Motor neuron (in vitro differentiated cells): ENCODE measurements around the gene SH3D19. TPM values are rescaled to one million over a fixed set of nuclear protein-coding genes. Genes with fewer than 3 reads are reported as not detected.
"Not testable (repeated sequence)": the region's sequence is repeated elsewhere in the genome, so short reads cannot be mapped to it uniquely, and the experiment has no call there.

Source experiments
- ATAC-seq, 8 experiments: fragments of 200-7000 bp; cut with Tn5 transposase; replicated peaks in 6 of 8; 2 replicates each; pipeline ENCODE4 v1.8.0; 2021; ENCODE audit warnings: mild to moderate bottlenecking in 8 of 8, moderate library complexity in 8 of 8
- H3K27ac ChIP-seq, 2 donors: fragments of 250-450 bp; sonication (Bioruptor Pico); 2 replicates each; pipeline ENCODE4 v1.9.0; 2021; ENCODE audit warnings: antibody characterized with exemption in 2 of 2, mild to moderate bottlenecking in 2 of 2, moderate library complexity in 1 of 2
- H3K4me1 ChIP-seq, 2 donors: fragments of 250-450 bp; sonication (Bioruptor Pico); replicated peaks in 1 of 2; 2 replicates each; pipeline ENCODE4 v1.6.1; 2021; ENCODE audit warnings: antibody characterized with exemption in 2 of 2, mild to moderate bottlenecking in 2 of 2, moderate library complexity in 1 of 2
- H3K4me3 ChIP-seq, 5 donors: fragments of 250-450 bp; sonication (Bioruptor Pico); 2 replicates each; pipeline ENCODE4 v1.9.0; 2021; ENCODE audit warnings: antibody characterized with exemption in 5 of 5, mild to moderate bottlenecking in 5 of 5, moderate library complexity in 4 of 5
- WGBS, 10 experiments: fragments of 450-650 bp; shearing (Covaris generic); methylation state at CpG; one replicate each; pipeline ENCODE4 v1.0.0; 2022; 5-methylcytosine and 5-hydroxymethylcytosine counted together
- in situ Hi-C, 9 experiments: fragments of 400-800 bp; cut with MboI; loops; one replicate each; pipeline ENCODE4 v1.15.0; 2021; ENCODE audit warnings: low sequenced_read_pairs in 9 of 9, low pct_unique_long_range_greater_than_20kb in 2 of 9; ENCODE audit not compliant: unreplicated experiment in 9 of 9
- total RNA-seq, 8 experiments: library from RNA; unstranded; fragments of 300-600 nt; gene quantifications; 2 replicates each; pipeline versions ENCODE4 v1.2.3 to v1.2.4, GENCODE V29; 2022

SH3D19 gene
- total RNA-seq, 8 experiments from 2014 or later, result 3.4 to 28.9 (median 6.8) TPM

- ATAC-seq, result no peak
- Histone ChIP-seq H3K4me1 (no peaks in the 10 kb centered on the region), H3K4me3 (no peak overlapping the region), H3K27ac (no peak overlapping the region)
- in situ Hi-C loops, result no loop called here
- 77 to 100% (median 93%) methylated on average over 1 to 7 of the region's 7 CpGs; no CpG with 5 or more reads in 1 of the 10 experiments for WGBS, 10 experiments
These were observed 38.0 kb downstream of the SH3D19 start for GRCh38 chr4:151287409-151287808.

GRCh38 chr4:151284534-151285245 lies 40.7 kb downstream of the SH3D19 start:
- WGBS, 10 experiments, result 7 to 81% (median 41%) methylated on average over 2 to 4 of the region's 4 CpGs
- no peak overlapping the region for H3K4me3 ChIP-seq
- H3K27ac ChIP-seq, result no peak overlapping the region
- ATAC-seq, result no peak
- in situ Hi-C loops, result no loop called here
- H3K4me1 ChIP-seq, result no peaks in the 10 kb centered on the region

DNA sequence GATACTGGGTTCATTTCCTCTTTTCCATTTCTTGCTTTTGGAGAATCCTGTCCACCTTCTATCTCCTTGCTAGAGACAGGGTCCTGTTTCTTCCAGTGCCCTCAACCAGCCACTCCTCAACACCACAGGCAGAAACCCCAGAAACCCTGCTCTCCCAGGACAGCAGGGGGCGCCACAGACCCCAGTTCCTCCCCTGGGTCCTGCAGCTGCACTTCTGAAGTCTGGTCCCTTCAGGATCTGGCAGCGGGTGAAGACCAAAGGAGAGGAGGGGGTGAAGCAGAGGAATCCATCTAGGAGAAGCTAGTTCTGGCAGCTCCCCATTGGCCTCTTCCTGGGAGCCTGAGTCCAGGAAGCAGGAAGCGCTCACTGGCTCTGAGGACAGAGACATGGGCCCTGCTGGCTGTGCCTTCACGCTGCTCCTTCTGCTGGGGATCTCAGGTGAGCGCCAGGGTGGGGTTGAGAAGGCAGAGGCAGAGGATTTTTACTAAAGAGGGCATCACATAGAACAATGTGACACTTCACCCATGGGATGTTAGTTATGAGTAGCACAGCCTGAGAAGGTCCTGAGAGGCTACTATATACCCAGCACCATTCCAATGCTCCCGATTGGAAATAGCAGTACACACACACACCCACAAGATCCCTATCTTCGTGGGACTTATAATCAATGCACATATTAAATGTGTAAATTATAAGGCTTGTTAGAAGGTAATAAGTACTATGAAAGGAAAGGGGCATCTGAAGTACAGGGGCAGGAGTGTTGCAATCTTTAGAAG lies 48.4 kb downstream of the SH3D19 start, which contains the start of gene PRSS48:
PRSS48 (plus strand) TSS at position 375 of the 776 bp plus-strand sequence; CDS start at position 387, 12 bp downstream.
- no peak within 1 kb of the TSS for H3K27ac ChIP-seq
- ATAC-seq, result peak; percentile 43 to 97 (median 78)
- in situ Hi-C loops, result no loop called here
- H3K4me3 ChIP-seq, result no peak within 1 kb of the TSS
- H3K4me1 ChIP-seq, result no peaks in the 10 kb centered on the region
- 0 to 92% (median 70%) methylated on average over 1 to 5 of the region's 7 CpGs; no CpG with 5 or more reads in 1 of the 10 experiments for WGBS, 10 experiments

GRCh38 chr4:151268905-151269304 lies 56.5 kb downstream of the SH3D19 start:
- ATAC-seq, H3K4me1 ChIP-seq, in situ Hi-C loops, H3K27ac ChIP-seq, H3K4me3 ChIP-seq: not testable (repeated sequence)

DNA sequence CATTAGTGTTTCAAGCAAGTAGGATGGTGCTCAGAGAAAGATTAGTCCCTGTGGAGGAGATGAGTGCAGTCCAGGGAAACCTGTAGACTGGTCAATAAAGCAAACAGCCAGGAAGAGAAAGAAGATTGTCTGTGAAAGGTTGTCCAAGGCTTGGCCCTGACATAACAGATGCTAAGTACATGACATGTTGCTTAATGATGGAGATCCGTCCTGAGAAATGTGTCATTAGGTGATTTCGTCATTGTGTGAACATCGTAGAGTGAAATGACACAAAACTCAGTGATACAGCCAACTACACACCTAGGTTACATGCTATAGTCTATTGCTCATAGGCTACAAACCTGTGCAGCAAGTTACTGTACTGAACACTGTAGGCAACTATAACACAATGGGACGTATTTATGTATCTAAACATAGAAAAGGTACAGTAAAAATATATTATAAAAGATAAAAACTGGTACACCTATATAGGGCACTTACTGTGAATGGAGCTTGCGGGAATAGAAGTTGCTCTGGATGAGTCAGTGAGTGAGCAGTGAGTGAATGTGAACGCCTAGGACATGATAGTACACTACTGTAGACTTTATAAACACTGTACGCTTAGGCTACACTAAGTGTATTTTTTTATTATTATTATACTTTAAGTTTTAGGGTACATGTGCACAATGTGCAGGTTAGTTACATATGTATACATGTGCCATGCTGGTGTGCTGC lies 57.4 kb downstream of the SH3D19 start:
- 70 to 100% (median 96%) methylated on average over 1 to 6 of the region's 7 CpGs; no CpG with 5 or more reads in 1 of the 10 experiments for WGBS, 10 experiments

GRCh38 chr4:151267104-151267503 lies 58.3 kb downstream of the SH3D19 start:
- no peak for ATAC-seq
- WGBS, 10 experiments, result 71 to 100% (median 98%) methylated on average over 1 to 4 of the region's 4 CpGs
- no peaks in the 10 kb centered on the region for H3K4me1 ChIP-seq
- H3K4me3 ChIP-seq, result no peak overlapping the region
- H3K27ac ChIP-seq, result no peak overlapping the region
- in situ Hi-C loops, result no loop called here

More for the DNA sequence above, 57.4 kb downstream of the SH3D19 start:
- in situ Hi-C loops, result no loop called here
- Histone ChIP-seq H3K27ac (no peak overlapping the region), H3K4me1 (no peaks in the 10 kb centered on the region), H3K4me3 (no peak overlapping the region)
- no peak for ATAC-seq

GRCh38 chr4:151266497-151266896 lies 58.9 kb downstream of the SH3D19 start:
- Histone ChIP-seq H3K4me3 (no peak overlapping the region), H3K4me1 (no peaks in the 10 kb centered on the region), H3K27ac (no peak overlapping the region)
- WGBS, 10 experiments, result 40 to 100% (median 80%) methylated on average over 1 of the region's 1 CpG; no CpG with 5 or more reads in 3 of the 10 experiments
- in situ Hi-C loops, result no loop called here
- ATAC-seq, result peak in 3 of 8 experiments; percentile 58 to 70 (median 64)

DNA sequence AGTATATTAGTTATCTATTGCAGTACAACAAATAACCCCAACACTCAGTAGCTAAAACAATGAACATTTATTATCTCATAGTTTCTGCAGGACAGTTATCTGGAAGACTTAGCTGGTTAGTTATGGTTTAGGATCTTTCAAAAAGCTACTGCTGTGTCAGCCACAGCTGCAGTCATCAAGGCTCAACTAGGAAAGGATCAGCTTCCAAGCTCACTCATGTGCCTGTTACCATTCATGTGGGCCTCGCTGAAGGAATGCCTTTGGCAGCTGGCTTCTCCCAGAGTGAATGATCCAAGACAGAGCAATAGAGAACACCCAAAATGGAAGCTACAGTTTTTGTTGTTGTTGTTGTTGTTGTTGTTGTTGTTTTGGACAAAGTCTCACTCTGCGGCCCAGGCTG lies 62.0 kb downstream of the SH3D19 start:
- 86% methylated on average over 2 of the region's 2 CpGs; no CpG with 5 or more reads in 9 of the 10 experiments for WGBS, 10 experiments
- no peak for ATAC-seq
- in situ Hi-C loops, result no loop called here

GRCh38 chr4:151260526-151260925 lies 64.9 kb downstream of the SH3D19 start:
- 60 to 100% (median 80%) methylated on average over 1 to 2 of the region's 2 CpGs; no CpG with 5 or more reads in 2 of the 10 experiments for WGBS, 10 experiments
- Histone ChIP-seq H3K4me1 (no peaks in the 10 kb centered on the region), H3K4me3 (no peak overlapping the region), H3K27ac (no peak overlapping the region)
- in situ Hi-C loops, result no loop called here
- no peak for ATAC-seq

More for the DNA sequence above, 62.0 kb downstream of the SH3D19 start:
- Histone ChIP-seq H3K27ac (no peak overlapping the region), H3K4me3 (no peak overlapping the region), H3K4me1 (no peaks in the 10 kb centered on the region)

DNA sequence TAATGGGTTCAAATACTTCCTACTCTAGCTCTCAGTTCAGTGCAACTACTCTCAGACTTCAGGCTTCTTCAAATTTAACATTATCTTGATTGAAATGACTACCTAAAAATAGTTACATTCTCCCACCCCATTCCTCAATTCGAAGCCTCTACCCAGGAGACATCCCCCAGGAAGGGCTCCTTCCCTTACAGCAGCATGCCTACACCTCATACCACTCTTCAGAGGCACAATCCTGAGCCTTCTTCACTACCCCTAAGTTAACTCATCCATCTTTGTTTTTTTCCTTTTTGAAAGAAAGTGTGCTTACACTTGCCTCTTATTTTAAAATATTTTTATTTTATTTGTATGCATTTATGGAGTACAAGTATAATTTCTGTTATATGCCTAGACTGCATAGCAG lies 65.7 kb downstream of the SH3D19 start:
- no peak for ATAC-seq
- 40 to 100% (median 94%) methylated on average over 1 of the region's 1 CpG; no CpG with 5 or more reads in 6 of the 10 experiments for WGBS, 10 experiments
- Histone ChIP-seq H3K4me1 (no peaks in the 10 kb centered on the region), H3K27ac (no peak overlapping the region), H3K4me3 (no peak overlapping the region)
- in situ Hi-C loops, result no loop called here

- H3K4me1 ChIP-seq, result no peaks in the 10 kb centered on the region
- in situ Hi-C loops, result no loop called here
- 90 to 100% (median 97%) methylated on average over 1 to 4 of the region's 4 CpGs; no CpG with 5 or more reads in 4 of the 10 experiments for WGBS, 10 experiments
- H3K27ac ChIP-seq, result no peak overlapping the region
- ATAC-seq, result peak in 1 of 8 experiments; percentile 23
- H3K4me3 ChIP-seq, result no peak overlapping the region
These were observed 67.7 kb downstream of the SH3D19 start for GRCh38 chr4:151257704-151258103.

GRCh38 chr4:151256134-151256533 lies 69.3 kb downstream of the SH3D19 start:
- in situ Hi-C loops, result no loop called here
- WGBS, 10 experiments, result 86 to 100% (median 100%) methylated on average over 1 to 2 of the region's 2 CpGs

GRCh38 chr4:151255680-151256079 lies 69.7 kb downstream of the SH3D19 start:
- H3K4me3 ChIP-seq, in situ Hi-C loops, H3K4me1 ChIP-seq, ATAC-seq, H3K27ac ChIP-seq: not testable (repeated sequence)
- WGBS, 10 experiments, result no CpG with 5 or more reads among the region's 17 CpGs

More at GRCh38 chr4:151256134-151256533, 69.3 kb downstream of the SH3D19 start:
- Histone ChIP-seq H3K4me3 (no peak overlapping the region), H3K27ac (no peak overlapping the region), H3K4me1 (peaks cover 0 to 3% of the 10 kb centered on the region in 2 donors)
- ATAC-seq, result no peak
